Adrenal gland (tissue), 12 donors: ENCODE measurements around the gene SLC2A6. TPM values are rescaled to one million over a fixed set of nuclear protein-coding genes. Genes with fewer than 3 reads are reported as not detected.

Experiments
- DNase-seq, 7 donors: peaks; one replicate each; pipeline ENCODE4 v3.0.0-alpha.2; 2019 to 2020
- H3K27ac ChIP-seq, 5 donors: fragments of 200-600 bp; sonication (generic) in 4 of 5; 1 replicate in 3 of 5; 2 replicates in 2 of 5; pipeline versions ENCODE4 v1.5.1 to v1.8.0; 2016 to 2020; ENCODE audit warnings: mild to moderate bottlenecking in 1 of 5
- H3K27me3 ChIP-seq: fragments of 200-600 bp; 2 replicates; pipeline ENCODE4 v1.8.0; 2021
- H3K36me3 ChIP-seq, 2 donors: fragments of 200-600 bp; replicated peaks in 1 of 2; 1 replicate in 1 of 2; 2 replicates in 1 of 2; pipeline versions ENCODE4 v1.5.1 to v1.8.0; 2018 to 2022
- H3K4me1 ChIP-seq, 2 donors: fragments of 200-600 bp; replicated peaks in 1 of 2; 1 replicate in 1 of 2; 2 replicates in 1 of 2; pipeline versions ENCODE4 v1.5.1 to v1.8.0; 2018 to 2021
- H3K4me3 ChIP-seq, 4 donors: fragments of 200-600 bp; sonication (generic) in 3 of 4; one replicate each; pipeline ENCODE4 v1.5.1; 2016 to 2018
- H3K9me3 ChIP-seq, 3 donors: fragments of 200-600 bp; sonication (generic) in 1 of 3; replicated peaks in 1 of 3; 1 replicate in 2 of 3; 2 replicates in 1 of 3; pipeline versions ENCODE4 v1.5.1 to v1.8.0; 2016 to 2021
- POLR2A ChIP-seq, 2 donors: fragments of 450-650 bp; IDR thresholded peaks; one replicate each; pipeline ENCODE4 v1.6.1; 2017; ENCODE audit warnings: antibody characterized with exemption in 2 of 2, mild to moderate bottlenecking in 2 of 2, moderate library complexity in 1 of 2
- WGBS, 4 donors: extraction: QIAGEN DNeasy Blood & Tissue Kit in 2 of 4; methylation state at CpG; one replicate each; pipeline versions ENCODE4 v1.1.5 to v1.1.7; 2013 to 2017; 5-methylcytosine and 5-hydroxymethylcytosine counted together
- intact Hi-C, 2 donors: fragments of 100-400 bp; cut with DNase I; formaldehyde crosslinking; loops; one replicate each; pipeline versions ENCODE4 v1.14.1 to v1.15.0; 2022 to 2023
- polyA plus RNA-seq, 3 donors: library from polyadenylated mRNA; stranded (reverse); fragments of 200-250 nt in 2 of 3; fragments of 350-450 nt in 1 of 3; fragmentation: Illumina TruSeq in 1 of 3; extraction: RNeasy Lipid Tissue Mini Kit (QIAGEN cat#74804) in 1 of 3; gene quantifications; one replicate each; pipeline ENCODE4 v1.2.3, GENCODE V29; 2013 to 2014
- total RNA-seq, 9 donors: library from RNA; depleted of rRNA in 4 of 9; stranded (reverse); fragments of >200 nt in 4 of 9; fragments of 120-200 nt in 1 of 9; fragmentation: NEBNext Ultra II Directional in 1 of 9; extraction: Animal tissue kit (Norgen Biotek cat#: 25700) in 1 of 9; gene quantifications; one replicate each; pipeline versions ENCODE4 v1.1.0 to v1.2.4, GENCODE V29; 2013 to 2023
- TF ChIP-seq, protein P1 (sequence below), 6 experiments: fragments of 450-650 bp in 4 of 6; fragments of 200-600 bp in 2 of 6; sonication (generic) in 1 of 6; IDR thresholded peaks; 1 replicate in 5 of 6; 2 replicates in 1 of 6; pipeline versions ENCODE4 v1.5.1 to v1.8.0; 2016 to 2021; ENCODE audit warnings: antibody characterized with exemption in 6 of 6, mild to moderate bottlenecking in 2 of 6, moderate library complexity in 1 of 6
- donor health status: healthy with polysubstance abuse.
- donor health status: Bipolar disorder and iron deficiency.
- donor health status: DM: yes; HTN: yes; CAD: no.
- donor health status: DM: no; HTN: no; CAD: no.
- donor health status: DM: no; HTN: no; CAD: no.
- donor health status: DM: yes; HTN: yes; CAD: no.

SLC2A6 gene
- total and polyA plus RNA-seq, 12 donors = 1.4 to 79.1 (median 5.8) TPM

GRCh38 chr9:133523106-133523505, 44.2 kb upstream of the SLC2A6 start:
- no peak overlapping the region for H3K27ac ChIP-seq
- H3K36me3 ChIP-seq = no peaks in the 10 kb centered on the region
- 80 to 93% (median 88%) methylated on average over 6 to 8 of the region's 8 CpGs for WGBS, 4 donors
- H3K9me3 ChIP-seq = no peaks in the 10 kb centered on the region
- no peaks in the 10 kb centered on the region for H3K27me3 ChIP-seq
- TF ChIP-seq, protein P1, sequence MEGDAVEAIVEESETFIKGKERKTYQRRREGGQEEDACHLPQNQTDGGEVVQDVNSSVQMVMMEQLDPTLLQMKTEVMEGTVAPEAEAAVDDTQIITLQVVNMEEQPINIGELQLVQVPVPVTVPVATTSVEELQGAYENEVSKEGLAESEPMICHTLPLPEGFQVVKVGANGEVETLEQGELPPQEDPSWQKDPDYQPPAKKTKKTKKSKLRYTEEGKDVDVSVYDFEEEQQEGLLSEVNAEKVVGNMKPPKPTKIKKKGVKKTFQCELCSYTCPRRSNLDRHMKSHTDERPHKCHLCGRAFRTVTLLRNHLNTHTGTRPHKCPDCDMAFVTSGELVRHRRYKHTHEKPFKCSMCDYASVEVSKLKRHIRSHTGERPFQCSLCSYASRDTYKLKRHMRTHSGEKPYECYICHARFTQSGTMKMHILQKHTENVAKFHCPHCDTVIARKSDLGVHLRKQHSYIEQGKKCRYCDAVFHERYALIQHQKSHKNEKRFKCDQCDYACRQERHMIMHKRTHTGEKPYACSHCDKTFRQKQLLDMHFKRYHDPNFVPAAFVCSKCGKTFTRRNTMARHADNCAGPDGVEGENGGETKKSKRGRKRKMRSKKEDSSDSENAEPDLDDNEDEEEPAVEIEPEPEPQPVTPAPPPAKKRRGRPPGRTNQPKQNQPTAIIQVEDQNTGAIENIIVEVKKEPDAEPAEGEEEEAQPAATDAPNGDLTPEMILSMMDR (IDR thresholded peaks at IDR 0.05) = no peak
- no peak for TF ChIP-seq POLR2A (IDR thresholded peaks at IDR 0.05)
- no peak overlapping the region for H3K4me3 ChIP-seq
- intact Hi-C loops = no loop called here
- DNase-seq = no peak
- H3K4me1 ChIP-seq = peaks cover 4 to 11% of the 10 kb centered on the region in 2 donors

DNA sequence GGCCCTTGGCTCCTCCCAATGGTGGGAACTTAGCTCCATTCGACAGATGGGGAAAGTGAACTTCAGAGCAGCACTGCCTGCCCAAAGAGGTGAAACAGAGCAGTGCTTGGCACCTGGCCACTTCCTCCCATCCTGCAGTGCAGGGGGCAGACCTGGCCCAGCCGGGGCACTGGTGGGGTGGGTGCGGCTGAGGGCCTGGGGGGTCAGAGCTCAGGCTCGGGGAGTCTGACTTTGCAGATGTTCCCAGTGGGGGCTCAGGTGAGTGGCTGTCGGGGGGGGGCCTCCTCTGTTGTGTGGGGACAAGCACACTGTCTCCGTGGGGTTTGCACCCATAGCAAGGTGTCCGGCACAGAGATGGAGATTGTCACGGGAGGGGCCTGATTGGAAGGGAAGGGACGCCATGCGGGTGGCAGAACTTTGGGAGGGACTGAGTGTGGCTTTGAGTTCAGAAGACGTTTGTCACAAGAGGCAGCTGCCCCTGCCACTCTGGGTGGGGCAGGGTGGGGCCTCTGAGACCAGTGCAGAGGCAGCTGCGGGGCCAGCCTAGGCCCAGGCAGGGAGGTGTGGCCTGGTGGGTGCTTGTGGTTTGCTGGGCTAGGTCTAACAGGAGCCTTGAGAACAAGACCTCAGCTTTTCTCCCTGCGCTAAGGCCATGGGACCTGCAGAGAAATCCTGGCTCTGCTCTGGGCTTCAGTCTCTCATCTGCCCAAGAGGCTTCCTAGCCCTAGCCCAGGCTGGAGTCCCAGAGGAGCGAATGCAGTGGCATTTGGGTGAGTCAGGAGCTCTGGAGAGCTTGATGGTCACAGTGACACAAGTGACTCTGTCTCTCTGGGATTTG, 43.4 kb upstream of the SLC2A6 start:
- Histone ChIP-seq H3K36me3 (no peaks in the 10 kb centered on the region), H3K9me3 (no peaks in the 10 kb centered on the region), H3K4me3 (no peak overlapping the region), H3K4me1 (peaks cover 4 to 11% of the 10 kb centered on the region in 2 donors), H3K27me3 (no peaks in the 10 kb centered on the region), H3K27ac (no peak overlapping the region)
- intact Hi-C loops = no loop called here
- no peak for DNase-seq
- no peak for TF ChIP-seq POLR2A (IDR thresholded peaks at IDR 0.05)
- 73 to 86% (median 84%) methylated on average over 8 to 14 of the region's 14 CpGs for WGBS, 4 donors

DNA sequence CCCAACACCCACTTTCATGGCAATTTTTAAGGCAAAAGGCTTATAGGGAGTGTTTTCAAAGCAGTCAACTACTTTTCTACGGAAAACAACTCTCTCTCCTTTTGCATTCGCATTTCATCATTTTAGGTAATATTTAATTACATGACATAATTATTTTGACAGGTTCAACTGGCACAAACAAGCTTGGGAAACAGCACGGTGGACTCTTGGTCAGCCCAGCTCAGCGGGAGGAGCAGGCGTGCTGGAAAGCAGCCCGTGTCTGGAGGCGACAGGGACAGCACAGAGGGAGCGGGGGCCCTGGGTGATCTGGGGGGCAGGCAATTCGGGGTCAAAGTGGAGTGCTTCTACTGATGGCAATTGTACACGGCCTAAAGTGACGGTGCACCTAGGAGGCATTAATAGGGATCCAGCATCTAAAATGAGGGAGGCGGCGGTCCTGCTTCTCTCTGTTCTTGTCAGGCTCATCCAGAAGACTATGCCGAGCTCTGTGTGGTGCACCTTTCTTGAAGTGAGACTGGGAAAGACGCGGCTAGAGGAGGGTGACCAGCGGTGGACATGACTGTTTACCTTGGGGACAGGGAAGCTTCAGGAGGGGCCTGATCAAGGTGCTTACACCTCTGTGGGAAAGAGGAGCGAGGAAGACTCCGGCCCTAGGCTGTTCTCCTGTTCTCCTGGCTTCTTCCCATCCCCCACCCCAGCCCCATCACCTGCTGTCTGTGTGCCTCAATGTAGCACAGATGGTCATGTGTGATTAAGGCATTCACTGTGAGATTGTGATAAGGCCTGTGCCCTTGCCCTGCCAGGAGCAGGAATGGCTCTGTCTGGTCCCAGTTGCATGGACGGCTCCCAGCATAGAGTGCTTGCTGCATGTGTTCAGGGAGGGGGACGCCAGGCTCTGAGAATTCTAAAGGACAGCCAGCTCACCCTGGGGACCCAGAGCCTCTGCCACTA, 42.5 kb upstream of the SLC2A6 start:
- Histone ChIP-seq H3K4me1 (peaks cover 0 to 2% of the 10 kb centered on the region in 2 donors), H3K27ac (no peak overlapping the region), H3K36me3 (no peaks in the 10 kb centered on the region), H3K27me3 (no peaks in the 10 kb centered on the region), H3K9me3 (no peaks in the 10 kb centered on the region), H3K4me3 (no peak overlapping the region)
- TF ChIP-seq, protein P1 (IDR thresholded peaks at IDR 0.05) = no peak
- 83 to 89% (median 88%) methylated on average over 20 to 21 of the region's 21 CpGs for WGBS, 4 donors
- intact Hi-C loops = no loop called here
- no peak for DNase-seq

- Histone ChIP-seq H3K9me3 (no peaks in the 10 kb centered on the region), H3K27me3 (no peaks in the 10 kb centered on the region), H3K4me1 (no peaks in the 10 kb centered on the region), H3K4me3 (no peak overlapping the region), H3K36me3 (no peaks in the 10 kb centered on the region), H3K27ac (no peak overlapping the region)
- 80 to 87% (median 82%) methylated on average over 11 to 24 of the region's 24 CpGs for WGBS, 4 donors
- intact Hi-C loops = no loop called here
- DNase-seq = no peak
- TF ChIP-seq, protein P1 (IDR thresholded peaks at IDR 0.05) = no peak
- no peak for TF ChIP-seq POLR2A (IDR thresholded peaks at IDR 0.05)
Observed at GRCh38 chr9:133520121-133520835, 41.4 kb upstream of the SLC2A6 start.
